ENCODE results near the gene DENND4A. TPM values are rescaled to one million over a fixed set of nuclear protein-coding genes. Genes with fewer than 3 reads are reported as not detected.

Gene DENND4A
- total RNA-seq, 2 donors from 2014 or later, result 48.2 to 61.2 TPM

GRCh38 chr15:65641768-65642475 is 150.2 kb downstream of the DENND4A start:
- no peak overlapping the region for H3K4me3 Mint-ChIP-seq
- no peaks in the 10 kb centered on the region for H3K9me3 Mint-ChIP-seq
- no peak overlapping the region for H3K27ac Mint-ChIP-seq
- peaks cover 6% of the 10 kb centered on the region for H3K4me1 Mint-ChIP-seq
- ATAC-seq (replicated peaks), result no peak
- no peaks in the 10 kb centered on the region for H3K27me3 Mint-ChIP-seq
- H3K36me3 Mint-ChIP-seq (ENCODE audit: low read depth), result no peaks in the 10 kb centered on the region

- Mint-ChIP-seq H3K4me1 (peaks cover 6% of the 10 kb centered on the region), H3K9me3 (no peaks in the 10 kb centered on the region), H3K36me3 (ENCODE audit: low read depth) (no peaks in the 10 kb centered on the region), H3K27me3 (no peaks in the 10 kb centered on the region), H3K27ac (no peak overlapping the region), H3K4me3 (no peak overlapping the region)
- ATAC-seq (replicated peaks), result no peak
These were observed 152.6 kb downstream of the DENND4A start for GRCh38 chr15:65639509-65639908.

DNA sequence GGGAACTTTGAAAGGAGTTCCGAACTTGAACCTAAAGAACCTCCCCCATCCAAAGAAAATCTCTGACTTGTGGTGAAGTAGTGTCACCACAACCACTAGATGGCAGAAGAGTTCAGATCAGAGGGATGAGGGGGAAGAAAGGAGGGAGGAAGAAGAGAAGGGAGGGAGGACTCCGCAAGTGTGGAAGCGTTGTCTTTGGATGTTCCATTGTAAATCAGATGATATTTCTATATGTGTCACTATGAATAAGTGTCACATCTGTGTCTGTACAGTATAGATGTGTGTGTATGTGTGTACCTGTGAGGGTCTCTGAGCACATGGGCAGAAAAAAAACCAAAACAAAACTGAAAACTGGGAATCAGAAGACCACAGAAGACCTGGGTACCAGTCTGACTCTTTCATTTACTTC is 153.4 kb downstream of the DENND4A start:
- Mint-ChIP-seq H3K27ac (peak overlapping the region; percentile 39), H3K4me1 (peaks cover 6% of the 10 kb centered on the region), H3K4me3 (peak overlapping the region; percentile 34), H3K36me3 (ENCODE audit: low read depth) (no peaks in the 10 kb centered on the region), H3K27me3 (no peaks in the 10 kb centered on the region), H3K9me3 (no peaks in the 10 kb centered on the region)
- peak; percentile 90 for ATAC-seq (replicated peaks)

DNA sequence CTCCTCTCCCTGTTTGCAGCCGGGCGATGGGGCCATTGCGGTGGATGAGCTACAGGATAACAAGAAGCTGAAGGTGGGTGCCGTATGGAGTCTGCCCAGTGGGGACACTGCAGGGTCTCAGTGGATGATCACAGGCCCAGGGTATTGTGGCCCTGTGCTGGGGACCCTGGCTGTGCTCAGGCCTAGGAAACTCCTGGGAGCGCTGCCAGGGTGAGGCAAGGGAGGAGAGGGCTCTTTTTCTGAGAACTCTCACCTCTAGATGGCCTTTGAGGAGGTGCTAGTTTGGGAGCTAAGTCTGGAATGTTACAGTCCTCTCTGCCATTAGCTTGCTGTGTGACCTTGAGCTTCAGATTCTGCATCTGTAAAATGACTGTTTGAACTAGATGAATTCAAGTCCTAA is 154.0 kb downstream of the DENND4A start:
- H3K27ac Mint-ChIP-seq, result peak overlapping the region; percentile 39

GRCh38 chr15:65634356-65634755 is 157.7 kb downstream of the DENND4A start:
- Mint-ChIP-seq H3K4me1 (peaks cover 13% of the 10 kb centered on the region), H3K27ac (no peak overlapping the region), H3K27me3 (no peaks in the 10 kb centered on the region), H3K4me3 (no peak overlapping the region), H3K36me3 (ENCODE audit: low read depth) (no peaks in the 10 kb centered on the region), H3K9me3 (no peaks in the 10 kb centered on the region)
- ATAC-seq (replicated peaks), result no peak

More for the DNA sequence above, 154.0 kb downstream of the DENND4A start:
- no peak for ATAC-seq (replicated peaks)
- H3K27me3 Mint-ChIP-seq, result no peaks in the 10 kb centered on the region
- H3K36me3 Mint-ChIP-seq (ENCODE audit: low read depth), result no peaks in the 10 kb centered on the region
- H3K4me1 Mint-ChIP-seq, result peaks cover 6% of the 10 kb centered on the region
- H3K9me3 Mint-ChIP-seq, result no peaks in the 10 kb centered on the region
- H3K4me3 Mint-ChIP-seq, result peak overlapping the region; percentile 34

DNA sequence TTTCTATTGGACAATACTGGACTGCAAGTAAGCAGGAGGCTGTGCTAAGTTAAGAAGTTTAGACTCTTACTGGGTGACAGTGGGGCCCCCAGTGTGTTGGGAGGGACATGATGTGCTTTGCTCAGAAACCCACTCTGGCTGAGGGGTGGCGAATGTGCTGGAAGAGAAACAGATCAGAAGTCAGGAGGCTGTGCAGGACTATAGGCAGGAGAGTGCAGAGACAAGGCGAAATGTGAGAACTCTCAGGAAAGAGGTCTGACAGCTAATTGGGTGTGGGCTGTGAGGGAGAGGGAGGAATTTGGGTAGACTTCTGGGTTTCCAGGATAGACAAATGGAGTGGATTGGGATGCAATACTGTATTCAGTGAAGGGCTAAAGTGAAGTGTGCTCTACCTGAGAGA is 158.3 kb downstream of the DENND4A start:
- H3K4me1 Mint-ChIP-seq, result peaks cover 11% of the 10 kb centered on the region
- H3K36me3 Mint-ChIP-seq (ENCODE audit: low read depth), result no peaks in the 10 kb centered on the region
- H3K9me3 Mint-ChIP-seq, result no peaks in the 10 kb centered on the region
- no peaks in the 10 kb centered on the region for H3K27me3 Mint-ChIP-seq
- H3K4me3 Mint-ChIP-seq, result no peak overlapping the region
- H3K27ac Mint-ChIP-seq, result no peak overlapping the region
- ATAC-seq (replicated peaks), result no peak

DNA sequence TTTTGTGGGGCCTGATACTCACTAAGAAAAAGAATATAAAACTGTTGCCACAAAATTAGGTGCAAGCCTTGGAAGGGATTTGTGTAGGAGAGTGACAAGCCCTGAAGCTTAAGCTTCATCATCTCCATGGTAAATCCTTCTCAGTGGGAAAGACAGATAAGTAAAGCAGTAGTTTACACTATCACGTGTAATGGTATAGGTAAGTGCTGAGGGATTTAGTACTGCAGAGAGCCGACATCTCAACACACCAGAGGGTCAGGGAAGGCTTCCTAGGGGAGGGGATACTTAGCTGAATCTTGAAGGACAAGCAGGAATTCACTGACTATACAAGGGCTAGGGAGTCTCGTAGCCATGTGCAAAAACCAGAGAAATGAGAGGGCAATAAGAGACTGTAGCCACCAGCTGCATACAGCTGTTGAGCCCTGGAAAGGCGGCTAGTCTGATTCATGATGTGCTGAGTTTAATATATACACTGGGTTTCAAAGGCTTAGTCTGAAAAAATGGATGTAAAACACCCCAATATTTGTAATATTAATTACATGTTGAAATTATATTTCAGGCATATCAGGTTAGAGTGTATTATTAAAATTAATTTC is 159.2 kb downstream of the DENND4A start:
- H3K27me3 Mint-ChIP-seq, result no peaks in the 10 kb centered on the region
- H3K27ac Mint-ChIP-seq, result no peak overlapping the region
- no peak overlapping the region for H3K4me3 Mint-ChIP-seq
- ATAC-seq (replicated peaks), result no peak
- H3K4me1 Mint-ChIP-seq, result peaks cover 7% of the 10 kb centered on the region
- H3K36me3 Mint-ChIP-seq (ENCODE audit: low read depth), result no peaks in the 10 kb centered on the region
- no peaks in the 10 kb centered on the region for H3K9me3 Mint-ChIP-seq

- Mint-ChIP-seq H3K27ac (no peak overlapping the region), H3K4me1 (peaks cover 7% of the 10 kb centered on the region), H3K4me3 (peak overlapping the region; percentile 6), H3K36me3 (ENCODE audit: low read depth) (no peaks in the 10 kb centered on the region), H3K27me3 (no peaks in the 10 kb centered on the region), H3K9me3 (no peaks in the 10 kb centered on the region)
- ATAC-seq (replicated peaks), result no peak
These were observed 160.6 kb downstream of the DENND4A start for GRCh38 chr15:65631503-65631902.

- Mint-ChIP-seq H3K4me1 (peaks cover 7% of the 10 kb centered on the region), H3K36me3 (ENCODE audit: low read depth) (no peaks in the 10 kb centered on the region), H3K27ac (no peak overlapping the region), H3K9me3 (no peaks in the 10 kb centered on the region), H3K4me3 (peak overlapping the region; percentile 6), H3K27me3 (no peaks in the 10 kb centered on the region)
- peak; percentile 75 for ATAC-seq (replicated peaks)
These were observed 161.3 kb downstream of the DENND4A start for GRCh38 chr15:65630760-65631159.

- no peak overlapping the region for H3K27ac Mint-ChIP-seq
- H3K9me3 Mint-ChIP-seq, result no peaks in the 10 kb centered on the region
- ATAC-seq (replicated peaks), result no peak
- H3K27me3 Mint-ChIP-seq, result no peaks in the 10 kb centered on the region
- no peaks in the 10 kb centered on the region for H3K36me3 Mint-ChIP-seq (ENCODE audit: low read depth)
- peaks cover 7% of the 10 kb centered on the region for H3K4me1 Mint-ChIP-seq
- no peak overlapping the region for H3K4me3 Mint-ChIP-seq
These were observed 162.5 kb downstream of the DENND4A start for GRCh38 chr15:65629548-65629947.

- H3K4me1 Mint-ChIP-seq, result peaks cover 7% of the 10 kb centered on the region
- H3K4me3 Mint-ChIP-seq, result no peak overlapping the region
- H3K9me3 Mint-ChIP-seq, result no peaks in the 10 kb centered on the region
- no peaks in the 10 kb centered on the region for H3K36me3 Mint-ChIP-seq (ENCODE audit: low read depth)
- no peaks in the 10 kb centered on the region for H3K27me3 Mint-ChIP-seq
- no peak overlapping the region for H3K27ac Mint-ChIP-seq
- no peak for ATAC-seq (replicated peaks)
These were observed 165.2 kb downstream of the DENND4A start for GRCh38 chr15:65626856-65627255.

DNA sequence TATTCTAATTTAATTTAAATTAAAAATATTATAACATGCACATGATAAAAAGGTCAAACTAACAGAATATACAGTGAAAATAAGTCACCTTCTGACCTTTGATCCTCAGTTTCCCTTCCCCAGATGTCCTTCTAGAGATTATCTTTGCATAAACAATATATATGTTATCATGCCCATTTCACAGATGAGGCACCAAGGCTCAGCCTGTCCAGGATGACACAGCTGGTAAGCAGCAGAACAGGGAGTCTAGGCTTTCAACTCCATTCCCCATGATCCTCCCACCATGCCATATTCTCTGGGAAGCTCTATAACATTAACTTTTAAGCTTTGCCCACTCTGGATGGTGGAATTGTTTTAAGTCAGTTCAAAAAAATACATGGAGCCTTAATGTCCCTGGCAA is 169.0 kb downstream of the DENND4A start:
- no peaks in the 10 kb centered on the region for H3K36me3 Mint-ChIP-seq (ENCODE audit: low read depth)
- H3K27ac Mint-ChIP-seq, result no peak overlapping the region
- ATAC-seq (replicated peaks), result no peak
- no peaks in the 10 kb centered on the region for H3K9me3 Mint-ChIP-seq
- H3K4me1 Mint-ChIP-seq, result no peaks in the 10 kb centered on the region
- H3K4me3 Mint-ChIP-seq, result no peak overlapping the region
- no peaks in the 10 kb centered on the region for H3K27me3 Mint-ChIP-seq

DNA sequence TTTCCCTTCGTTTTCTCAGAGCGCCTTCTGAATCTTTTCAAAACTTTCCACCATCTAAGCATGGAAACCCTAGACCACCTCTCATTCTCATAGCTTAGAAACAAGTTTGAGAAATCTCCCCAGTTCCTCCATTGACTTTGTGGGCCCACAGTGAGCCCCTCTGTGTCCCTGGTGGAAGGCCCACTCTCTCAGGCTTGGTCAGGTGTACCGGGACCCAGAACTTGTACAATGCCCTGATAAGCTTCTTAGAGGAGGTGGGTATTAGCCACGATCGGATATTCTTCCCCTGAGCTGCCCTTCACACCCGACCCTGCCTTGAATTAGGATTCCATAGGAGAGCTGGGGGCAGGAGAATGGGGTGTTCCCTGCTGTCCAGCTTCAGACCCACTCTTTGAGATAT is 170.5 kb downstream of the DENND4A start, which contains the start of gene SLC24A1:
SLC24A1 (plus strand) TSS at position 301 of the 400 bp plus-strand sequence. CDS start 2,143 bp downstream, outside the sequence.
- Mint-ChIP-seq H3K4me3 (no peak within 1 kb of the TSS), H3K36me3 (ENCODE audit: low read depth) (no peaks in the 10 kb centered on the region), H3K9me3 (no peaks in the 10 kb centered on the region), H3K27me3 (no peaks in the 10 kb centered on the region), H3K27ac (no peak within 1 kb of the TSS), H3K4me1 (no peaks in the 10 kb centered on the region)
- ATAC-seq (replicated peaks), result no peak

GRCh38 chr15:65620833-65621232 is 171.3 kb downstream of the DENND4A start:
- H3K27me3 Mint-ChIP-seq, result no peaks in the 10 kb centered on the region
- no peak overlapping the region for H3K27ac Mint-ChIP-seq
- no peaks in the 10 kb centered on the region for H3K36me3 Mint-ChIP-seq (ENCODE audit: low read depth)
- H3K4me3 Mint-ChIP-seq, result no peak overlapping the region
- no peak for ATAC-seq (replicated peaks)
- no peaks in the 10 kb centered on the region for H3K4me1 Mint-ChIP-seq
- no peaks in the 10 kb centered on the region for H3K9me3 Mint-ChIP-seq

DNA sequence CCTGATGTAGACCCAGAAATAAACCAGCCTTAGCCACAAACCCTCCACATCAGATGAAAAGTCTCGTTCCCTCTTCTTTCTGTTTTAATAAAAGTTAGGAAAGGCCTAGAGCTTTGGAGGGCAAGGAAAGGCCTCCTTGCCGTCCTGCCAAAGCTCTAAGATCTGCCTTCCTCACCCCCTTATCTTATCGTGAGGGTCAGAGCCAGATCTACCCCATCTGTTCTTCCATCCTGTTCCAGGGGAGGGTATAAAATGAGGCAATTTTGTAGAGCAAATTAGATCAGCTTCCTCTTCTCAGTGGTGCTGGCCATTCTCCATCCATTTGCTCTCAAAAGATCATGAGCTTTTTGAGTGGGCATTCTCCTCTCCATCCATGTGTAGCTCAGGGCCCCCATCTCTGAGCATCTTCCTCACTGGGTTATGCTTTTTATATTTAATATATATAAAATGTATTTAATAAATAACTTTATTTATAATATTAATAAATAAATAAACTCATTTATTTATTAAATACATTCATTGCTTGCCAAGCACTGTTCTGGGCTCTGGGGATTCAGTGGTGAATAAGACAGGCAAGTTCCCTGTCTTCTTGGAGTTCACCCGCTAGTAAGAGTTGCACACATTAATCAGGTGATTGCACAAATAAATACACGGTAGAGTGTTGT is 172.3 kb downstream of the DENND4A start:
- H3K4me3 Mint-ChIP-seq, result no peak overlapping the region
- no peaks in the 10 kb centered on the region for H3K4me1 Mint-ChIP-seq
- H3K9me3 Mint-ChIP-seq, result no peaks in the 10 kb centered on the region
- no peak overlapping the region for H3K27ac Mint-ChIP-seq
- ATAC-seq (replicated peaks), result no peak
- no peaks in the 10 kb centered on the region for H3K27me3 Mint-ChIP-seq
- no peaks in the 10 kb centered on the region for H3K36me3 Mint-ChIP-seq (ENCODE audit: low read depth)

Data from activated T-helper 17 cell treated with anti-CD3 and anti-CD28 coated beads, Interleukin-2, amount 50 U/mL, for 72 hours (primary cell).